Caco-2 (cell line): ENCODE measurements around the gene MAGI1. TPM values are rescaled to one million over a fixed set of nuclear protein-coding genes. Genes with fewer than 3 reads are reported as not detected.

Experiments used
- BruUV-seq: library from RNA; stranded (reverse); fragments of 400-500 nt; replicated peaks from 2 replicates; lab custom pipeline; 2021; lab: Mats Ljungman, UMichigan
- CTCF ChIA-PET: fragments of 300-600 bp; sonication (Branson Sonifier 250); formaldehyde crosslinking; loops from one replicate; lab custom pipeline; 2022; ENCODE audit warnings: antibody characterized with exemption; lab: Charles Lee
- POLR2A ChIA-PET: fragments of 300-600 bp; sonication (Branson Sonifier 250); formaldehyde crosslinking; loops from one replicate; lab custom pipeline; 2022; ENCODE audit warnings: antibody characterized with exemption; lab: Charles Lee
- DNase-seq, 2 experiments: peaks; one replicate each; pipeline versions ENCODE4 v3.0.0 to v3.0.0-alpha.2; 2020 to 2022
- H3K27me3 ChIP-seq: replicated peaks from 2 replicates; pipeline ENCODE4 v1.6.0; 2011; ENCODE audit warnings: low read length; ENCODE audit not compliant: control insufficient read depth, insufficient read depth
- H3K36me3 ChIP-seq: 2 replicates; pipeline ENCODE4 v1.5.1; 2011; ENCODE audit warnings: low read length; ENCODE audit not compliant: control insufficient read depth, insufficient read depth
- H3K4me1 ChIP-seq: fragments of 250-450 bp; sonication (Bioruptor Pico); 2 replicates; pipeline ENCODE4 v1.5.1; 2020; ENCODE audit warnings: mild to moderate bottlenecking
- H3K4me3 ChIP-seq: 2 replicates; pipeline ENCODE4 v1.5.1; 2011; ENCODE audit warnings: low read depth, mild to moderate bottlenecking, control low read depth, low read length
- H3K9me3 ChIP-seq: fragments of 250-450 bp; sonication (Bioruptor Pico); 2 replicates; pipeline ENCODE4 v1.5.1; 2020; ENCODE audit warnings: mild to moderate bottlenecking, moderate library complexity
- H3K27ac Mint-ChIP-seq: one replicate; pipeline ENCODE4 v1.8.0; 2022; ENCODE audit warnings: mixed read lengths; ENCODE audit not compliant: unreplicated experiment
- H3K27me3 Mint-ChIP-seq: one replicate; pipeline ENCODE4 v1.8.0; 2022; ENCODE audit warnings: mixed read lengths; ENCODE audit not compliant: insufficient read depth, unreplicated experiment
- H3K36me3 Mint-ChIP-seq: one replicate; pipeline ENCODE4 v1.8.0; 2022; ENCODE audit warnings: mild to moderate bottlenecking, mixed read lengths; ENCODE audit not compliant: insufficient read depth, unreplicated experiment
- H3K4me1 Mint-ChIP-seq: one replicate; pipeline ENCODE4 v1.8.0; 2022; ENCODE audit warnings: low read depth, mixed read lengths; ENCODE audit not compliant: unreplicated experiment
- H3K4me3 Mint-ChIP-seq: one replicate; pipeline ENCODE4 v1.8.0; 2022; ENCODE audit warnings: mild to moderate bottlenecking, moderate library complexity, mixed read lengths; ENCODE audit not compliant: unreplicated experiment
- H3K9me3 Mint-ChIP-seq: one replicate; pipeline ENCODE4 v1.8.0; 2022; ENCODE audit warnings: mixed read lengths; ENCODE audit not compliant: unreplicated experiment
- intact Hi-C: fragments of 100-400 bp; cut with micrococcal nuclease; formaldehyde crosslinking; loops from one replicate; pipeline ENCODE4 v1.10.0; 2022; ENCODE audit not compliant: unreplicated experiment
- total RNA-seq: library from RNA; stranded (reverse); gene quantifications from 2 replicates; pipeline ENCODE4 v1.2.3, GENCODE V29; 2022
- TF ChIP-seq, protein P1 (sequence below), 2 experiments: fragments of 200-600 bp in 1 of 2; IDR thresholded peaks; 1 replicate in 1 of 2; 2 replicates in 1 of 2; pipeline versions ENCODE4 v1.5.1 to v1.8.0; 2011 to 2022; ENCODE audit warnings: antibody characterized with exemption in 1 of 2, control low read depth in 1 of 2, inconsistent platforms in 1 of 2, low read depth in 1 of 2, low read length in 1 of 2, mild to moderate bottlenecking in 1 of 2, moderate library complexity in 1 of 2; ENCODE audit not compliant: insufficient read depth in 1 of 2, severe bottlenecking in 1 of 2, unreplicated experiment in 1 of 2

MAGI1 gene
- total RNA-seq, 1 experiment from 2014 or later = 64.9 TPM

GRCh38 chr3:65313666-65314065 is 725.1 kb downstream of the MAGI1 start:
- BruUV-seq = no TSS peak
- Mint-ChIP-seq H3K27ac (no peak overlapping the region), H3K4me1 (no peaks in the 10 kb centered on the region), H3K36me3 (no peaks in the 10 kb centered on the region), H3K4me3 (no peak overlapping the region), H3K27me3 (peaks cover 7% of the 10 kb centered on the region), H3K9me3 (peaks cover 11% of the 10 kb centered on the region)
- Histone ChIP-seq H3K4me1 (no peaks in the 10 kb centered on the region), H3K36me3 (no peaks in the 10 kb centered on the region), H3K4me3 (no peak overlapping the region), H3K27me3 (no peaks in the 10 kb centered on the region), H3K9me3 (no peaks in the 10 kb centered on the region)
- no peak for DNase-seq
- ChIA-PET CTCF (no interaction called here), POLR2A (no interaction called here)
- TF ChIP-seq, protein P1, sequence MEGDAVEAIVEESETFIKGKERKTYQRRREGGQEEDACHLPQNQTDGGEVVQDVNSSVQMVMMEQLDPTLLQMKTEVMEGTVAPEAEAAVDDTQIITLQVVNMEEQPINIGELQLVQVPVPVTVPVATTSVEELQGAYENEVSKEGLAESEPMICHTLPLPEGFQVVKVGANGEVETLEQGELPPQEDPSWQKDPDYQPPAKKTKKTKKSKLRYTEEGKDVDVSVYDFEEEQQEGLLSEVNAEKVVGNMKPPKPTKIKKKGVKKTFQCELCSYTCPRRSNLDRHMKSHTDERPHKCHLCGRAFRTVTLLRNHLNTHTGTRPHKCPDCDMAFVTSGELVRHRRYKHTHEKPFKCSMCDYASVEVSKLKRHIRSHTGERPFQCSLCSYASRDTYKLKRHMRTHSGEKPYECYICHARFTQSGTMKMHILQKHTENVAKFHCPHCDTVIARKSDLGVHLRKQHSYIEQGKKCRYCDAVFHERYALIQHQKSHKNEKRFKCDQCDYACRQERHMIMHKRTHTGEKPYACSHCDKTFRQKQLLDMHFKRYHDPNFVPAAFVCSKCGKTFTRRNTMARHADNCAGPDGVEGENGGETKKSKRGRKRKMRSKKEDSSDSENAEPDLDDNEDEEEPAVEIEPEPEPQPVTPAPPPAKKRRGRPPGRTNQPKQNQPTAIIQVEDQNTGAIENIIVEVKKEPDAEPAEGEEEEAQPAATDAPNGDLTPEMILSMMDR (IDR thresholded peaks at IDR 0.05; ENCODE audit: insufficient read depth in 1 of 2, low read depth in 1 of 2, low read length in 1 of 2, severe bottlenecking in 1 of 2, unreplicated experiment in 1 of 2) = no peak
- intact Hi-C loops = no loop called here

GRCh38 chr3:65305836-65306235 is 732.9 kb downstream of the MAGI1 start:
- BruUV-seq = no TSS peak
- Histone ChIP-seq H3K36me3 (no peaks in the 10 kb centered on the region), H3K9me3 (no peaks in the 10 kb centered on the region), H3K27me3 (no peaks in the 10 kb centered on the region), H3K4me1 (no peaks in the 10 kb centered on the region), H3K4me3 (no peak overlapping the region)
- H3K27me3 Mint-ChIP-seq = peaks cover 26% of the 10 kb centered on the region
- intact Hi-C loops = no loop called here
- no peaks in the 10 kb centered on the region for H3K36me3 Mint-ChIP-seq
- no peak overlapping the region for H3K4me3 Mint-ChIP-seq
- TF ChIP-seq, protein P1 (IDR thresholded peaks at IDR 0.05; ENCODE audit: insufficient read depth in 1 of 2, low read depth in 1 of 2, low read length in 1 of 2, severe bottlenecking in 1 of 2, unreplicated experiment in 1 of 2) = no peak
- ChIA-PET CTCF (no interaction called here), POLR2A (no interaction called here)
- H3K4me1 Mint-ChIP-seq = no peaks in the 10 kb centered on the region
- no peak for DNase-seq
- H3K9me3 Mint-ChIP-seq = no peaks in the 10 kb centered on the region
- H3K27ac Mint-ChIP-seq = no peak overlapping the region

Other genes with a start within 250 kb of the MAGI1 start
- 25.4 and 26.3 TPM in 2 replicates for gene SLC25A26, start 182.1 kb upstream of the MAGI1 start, total RNA-seq